Activated CD8-positive, alpha-beta memory T cell treated with anti-CD3 and anti-CD28 coated beads, Interleukin-2, amount 50 U/mL, for 1 hour (primary cell): Measurements from ENCODE around the gene ADGRG6.

Experiments
- DNase-seq: peaks from one replicate; pipeline ENCODE4 v3.0.0-alpha.2; 2020; ENCODE audit errors: extremely low read depth

Gene ADGRG6

GRCh38 chr6:142291512-142291911 lies 10.3 kb upstream of the ADGRG6 start:
- no peak for DNase-seq

- no peak for DNase-seq
Observed at GRCh38 chr6:142292166-142292924, 9.5 kb upstream of the ADGRG6 start.

DNA sequence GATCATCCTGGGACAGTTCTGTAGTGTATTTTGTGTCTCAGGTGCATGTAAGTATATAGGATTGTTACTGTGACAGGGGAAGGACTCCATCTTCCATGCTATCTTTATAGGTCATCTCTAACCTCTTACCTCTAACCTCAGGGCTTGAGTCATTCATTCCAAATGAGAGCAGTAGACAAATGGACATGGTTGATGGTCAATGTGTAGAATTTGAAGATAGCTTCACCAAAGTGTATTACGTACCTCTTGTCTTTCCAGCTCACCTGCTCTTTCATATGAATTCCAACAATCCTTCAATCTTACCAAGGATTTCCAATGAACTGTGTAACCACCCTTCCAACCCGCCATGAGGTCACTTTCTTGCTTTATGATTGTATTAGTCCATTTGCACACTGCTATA lies 8.7 kb upstream of the ADGRG6 start:
- DNase-seq = no peak

DNA sequence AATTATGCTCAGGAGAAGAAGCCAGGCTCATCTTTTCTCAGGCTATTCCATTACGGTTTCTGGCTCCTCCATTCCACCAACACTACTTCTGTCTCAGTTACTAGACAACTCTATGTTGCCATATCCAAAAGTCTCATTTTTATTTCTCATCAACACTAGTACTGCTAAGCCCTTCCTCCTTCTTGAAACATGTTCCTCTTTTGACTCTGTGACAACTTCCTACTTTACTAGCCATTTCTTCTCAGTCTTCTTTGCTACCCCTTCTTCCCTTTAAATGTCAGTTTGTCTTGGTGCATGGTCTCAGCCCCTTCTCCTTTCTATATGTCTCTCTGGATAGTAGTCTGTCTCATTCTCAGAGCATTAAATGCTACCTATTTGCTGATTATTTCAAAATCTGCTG lies 7.1 kb upstream of the ADGRG6 start:
- no peak for DNase-seq

DNA sequence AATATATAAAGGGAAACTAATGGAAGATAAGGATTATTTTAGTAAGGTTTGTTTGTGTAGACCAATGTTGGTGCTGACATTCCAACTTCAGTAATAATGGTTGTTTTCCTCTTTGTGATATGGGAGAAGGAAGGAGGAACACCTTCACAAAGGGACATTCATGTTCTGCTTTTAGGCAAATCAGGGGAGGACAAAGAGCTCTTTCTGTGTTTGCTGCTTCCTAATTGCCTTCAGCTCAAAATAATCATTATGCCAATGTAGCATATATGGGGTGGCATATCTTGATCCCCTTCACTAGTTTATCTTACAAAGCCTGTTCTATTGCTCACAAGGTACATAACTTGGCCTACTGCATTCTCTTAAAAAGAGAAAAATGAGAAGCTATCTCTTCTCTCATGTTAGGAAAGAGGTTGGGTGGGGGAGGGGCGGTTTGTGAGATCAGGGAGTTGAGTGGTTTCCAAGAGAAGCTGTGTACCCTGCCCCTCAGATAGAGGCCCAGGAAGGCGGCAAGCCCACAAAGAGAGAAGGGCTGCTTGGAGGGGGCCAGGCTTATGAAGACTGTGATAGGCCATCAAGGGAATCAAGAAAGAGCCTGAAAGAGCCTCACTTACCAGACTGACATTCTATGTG lies 4.7 kb upstream of the ADGRG6 start:
- no peak for DNase-seq

- no peak for DNase-seq
Observed at GRCh38 chr6:142297605-142297995, 4.2 kb upstream of the ADGRG6 start.

GRCh38 chr6:142297996-142298753 lies 3.6 kb upstream of the ADGRG6 start:
- DNase-seq = no peak

- DNase-seq = no peak
Observed at GRCh38 chr6:142300302-142300701, 1.5 kb upstream of the ADGRG6 start.

DNA sequence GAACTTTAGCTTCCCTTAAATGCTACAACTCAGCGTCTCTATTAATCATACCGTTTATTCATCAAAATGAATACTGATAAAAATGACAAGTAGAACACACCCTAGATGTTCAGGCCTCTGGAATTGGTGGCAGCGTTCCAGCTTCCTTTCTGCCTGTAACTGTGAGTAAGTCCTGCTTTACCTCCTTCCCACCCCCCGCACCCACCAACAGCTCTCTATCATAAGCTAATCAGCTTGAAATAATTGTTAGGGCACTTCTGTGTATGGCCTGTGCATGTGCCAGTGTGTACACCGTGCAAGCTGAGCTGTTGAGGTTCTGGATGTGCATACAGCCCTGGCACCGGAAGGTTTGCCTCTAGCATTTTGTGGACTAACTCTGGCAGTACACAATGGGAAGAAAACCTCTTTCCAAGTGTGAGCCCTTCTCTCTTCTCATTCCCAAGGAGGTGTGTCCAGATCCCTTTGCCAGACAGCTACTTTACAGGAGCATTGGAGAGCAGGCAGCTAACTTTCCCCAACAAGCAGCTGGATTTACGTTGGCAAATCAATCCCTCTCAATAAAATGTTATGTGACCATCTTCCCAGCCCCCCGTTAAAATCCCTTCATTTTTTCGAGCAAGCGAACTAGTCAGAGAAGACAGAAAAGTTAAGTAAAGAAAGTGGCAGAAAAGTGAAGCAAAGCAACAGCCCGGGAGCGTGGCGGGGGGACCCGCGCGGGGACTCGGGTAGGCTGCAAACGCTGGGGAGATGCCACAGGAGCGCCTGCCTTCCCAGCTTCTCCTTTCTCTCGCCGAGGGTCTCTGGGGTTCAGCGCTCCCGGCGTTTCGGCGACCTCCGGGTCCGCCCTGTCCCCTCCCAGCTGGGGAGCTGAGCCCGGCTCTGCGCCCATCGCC lies 803 bp upstream of the ADGRG6 start:
- no peak for DNase-seq

DNA sequence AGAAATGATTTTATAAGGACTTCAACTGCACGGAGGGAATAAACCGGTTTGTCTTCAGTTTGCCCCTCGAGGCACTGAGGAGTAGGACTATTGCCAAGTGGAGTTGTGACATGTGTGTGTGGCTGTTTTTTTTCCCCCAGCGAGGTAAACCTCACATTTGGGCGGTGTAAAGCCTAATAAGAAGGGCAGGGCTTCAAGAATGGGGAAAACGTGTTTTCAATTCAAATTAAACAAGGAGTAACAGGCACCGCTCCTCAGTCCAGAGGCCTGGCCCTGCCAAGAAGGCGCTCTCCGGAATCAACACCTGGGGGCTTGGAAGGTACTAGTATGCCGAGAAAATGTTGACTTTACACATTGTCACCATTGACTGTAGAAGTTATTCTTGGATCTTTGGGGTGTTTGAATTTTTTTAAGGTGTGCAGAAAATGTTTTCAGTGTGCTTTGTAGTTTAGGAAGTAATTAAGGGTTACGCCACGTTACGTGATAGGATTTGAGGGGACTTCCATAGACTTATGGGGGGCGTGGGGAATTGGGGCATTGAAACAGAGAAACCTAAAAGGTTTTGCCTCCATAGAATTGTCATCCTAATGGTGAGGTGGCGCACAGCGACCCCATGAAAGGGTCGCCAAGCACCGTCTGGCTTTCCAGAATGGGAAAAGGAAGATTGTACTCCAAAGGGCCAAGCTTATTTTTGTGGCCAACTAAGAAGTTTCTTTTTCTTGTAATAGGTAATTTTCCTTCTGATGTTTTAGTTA lies 791 bp downstream of the ADGRG6 start:
- DNase-seq = no peak

DNA sequence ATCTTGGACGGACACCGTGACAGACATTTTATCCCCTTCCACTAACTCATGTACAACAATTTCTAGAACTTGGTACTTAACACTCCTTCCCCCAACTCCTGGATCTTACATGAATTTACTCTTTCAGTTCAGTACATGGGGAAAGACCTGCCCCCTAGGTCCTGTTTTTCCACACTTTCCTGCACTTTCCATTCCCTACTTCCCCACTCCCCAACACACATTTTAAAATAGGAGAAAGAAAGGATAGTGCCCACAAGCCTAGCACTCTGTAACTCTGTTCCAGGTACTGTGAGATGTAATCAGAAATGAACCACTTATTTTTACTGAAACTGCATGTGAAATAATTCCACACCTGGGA lies 1.3 kb downstream of the ADGRG6 start:
- no peak for DNase-seq

DNA sequence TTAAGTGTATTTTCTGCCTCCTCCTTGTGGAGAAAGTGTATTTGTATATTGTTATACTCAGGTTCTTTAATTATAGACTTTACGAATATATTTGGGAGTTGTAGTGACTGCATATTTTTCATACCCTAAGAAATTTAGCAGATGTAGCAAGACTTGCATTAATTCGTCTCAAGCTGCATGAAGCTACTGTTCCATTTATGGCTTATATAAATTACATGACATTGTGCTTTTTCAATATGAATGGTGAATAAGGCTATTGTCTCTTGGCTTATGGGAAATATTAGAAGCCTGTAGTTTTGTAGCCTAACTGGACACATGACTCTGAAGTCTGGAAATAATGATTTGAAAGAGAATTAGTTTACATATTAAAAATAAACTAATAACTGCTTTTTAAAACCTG lies 2.4 kb downstream of the ADGRG6 start:
- DNase-seq = no peak

DNA sequence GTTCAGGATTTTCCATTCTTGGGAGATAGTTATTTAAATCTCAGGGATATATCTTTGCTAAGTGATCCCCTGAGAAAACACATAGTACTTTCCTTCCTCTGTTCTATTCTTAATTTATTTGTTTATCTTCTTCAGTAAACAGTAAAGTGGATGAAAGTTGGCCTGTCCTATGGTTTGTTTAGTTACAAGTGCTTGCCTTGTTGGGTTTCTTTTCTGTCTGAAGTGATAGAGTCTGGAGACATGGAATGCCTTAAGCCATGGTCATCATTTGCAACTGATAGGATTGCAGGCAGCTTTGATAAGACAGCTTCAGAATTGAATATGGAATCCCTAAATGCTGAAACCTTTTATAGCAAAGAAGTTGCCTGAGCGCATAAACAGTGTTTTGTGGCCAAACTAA lies 4.9 kb downstream of the ADGRG6 start:
- DNase-seq = no peak

DNA sequence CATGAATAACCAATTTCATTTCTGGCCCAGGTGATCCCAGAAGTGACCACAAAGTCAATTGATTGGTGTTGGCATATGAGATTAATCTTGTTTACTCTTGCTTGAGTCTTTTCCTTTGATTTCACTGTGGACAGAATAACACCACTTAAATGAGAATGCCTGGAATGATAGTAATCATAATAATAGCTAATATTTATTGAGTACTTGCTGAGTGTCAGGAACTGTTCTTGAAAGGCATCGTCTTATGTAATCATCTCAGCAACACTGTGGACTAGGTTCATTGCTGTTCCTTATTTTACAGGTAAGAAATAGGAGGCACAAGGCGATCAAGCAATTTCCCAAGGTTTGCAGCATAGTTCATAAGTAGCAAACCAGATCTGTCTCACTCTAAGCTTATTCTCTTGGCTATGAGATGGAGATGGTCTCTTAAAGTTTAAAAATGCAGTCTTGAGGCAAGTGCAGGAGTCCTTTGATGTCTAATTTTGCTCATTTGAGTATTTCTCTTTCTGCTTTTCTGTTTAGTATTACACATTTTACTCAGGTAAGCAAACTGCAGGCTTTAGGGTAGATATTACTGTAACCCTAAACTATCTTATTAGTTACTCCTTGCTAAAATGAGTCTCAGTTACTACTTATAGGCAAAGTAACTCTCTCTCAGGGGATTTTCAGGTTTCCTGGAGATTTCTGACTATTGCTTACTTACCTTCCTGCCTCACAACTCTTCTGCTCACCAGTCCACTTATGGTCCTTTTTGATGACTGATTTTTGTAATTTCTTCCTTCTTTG lies 6.3 kb downstream of the ADGRG6 start:
- DNase-seq = no peak

GRCh38 chr6:142309426-142309825 lies 7.6 kb downstream of the ADGRG6 start:
- no peak for DNase-seq

DNA sequence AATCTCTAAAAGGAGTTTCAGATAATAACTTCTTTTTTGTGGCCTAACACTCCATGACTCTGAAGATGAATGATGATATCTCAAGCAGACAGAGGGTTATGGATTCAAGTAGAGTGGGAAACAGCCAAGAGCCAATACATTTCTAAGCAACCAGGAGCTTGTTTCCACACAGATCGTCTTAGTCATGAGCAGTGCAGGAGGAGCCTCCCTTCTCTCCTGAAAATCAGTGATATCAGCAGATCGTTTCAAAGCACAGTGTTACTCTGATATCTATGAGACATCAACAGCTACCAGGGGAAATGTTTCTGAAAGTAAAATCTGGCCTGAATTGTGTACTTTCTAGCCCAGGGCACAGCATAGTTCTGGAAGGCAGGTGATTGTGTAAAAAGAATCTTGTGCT lies 11.5 kb downstream of the ADGRG6 start:
- DNase-seq = no peak

DNA sequence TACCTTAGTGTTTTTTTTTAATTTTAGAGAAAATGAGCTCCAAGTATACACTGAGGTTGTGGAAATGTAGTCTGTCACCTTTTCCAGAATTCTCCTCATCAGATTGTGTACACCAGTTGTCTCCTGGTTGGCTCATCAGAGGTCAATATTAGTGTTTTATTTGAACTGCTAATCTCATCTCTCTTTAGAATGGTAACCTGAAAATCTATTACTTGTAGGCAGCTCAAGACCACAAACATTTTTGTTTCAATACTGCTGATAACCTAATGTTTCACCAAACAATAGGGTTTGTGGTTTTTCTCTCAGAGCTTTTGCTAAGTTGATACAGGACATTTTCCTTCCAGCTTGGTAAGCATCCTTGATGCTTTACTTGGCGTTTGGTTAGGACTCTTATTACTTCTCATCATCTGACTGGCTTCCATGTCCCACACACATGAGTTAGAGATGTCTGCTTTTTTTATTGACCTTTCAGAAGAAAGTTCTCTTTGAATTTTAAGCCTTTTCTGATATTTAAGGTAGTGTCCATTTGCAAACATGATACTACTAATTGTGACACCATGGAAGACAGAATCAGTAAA lies 15.1 kb downstream of the ADGRG6 start:
- DNase-seq = no peak

DNA sequence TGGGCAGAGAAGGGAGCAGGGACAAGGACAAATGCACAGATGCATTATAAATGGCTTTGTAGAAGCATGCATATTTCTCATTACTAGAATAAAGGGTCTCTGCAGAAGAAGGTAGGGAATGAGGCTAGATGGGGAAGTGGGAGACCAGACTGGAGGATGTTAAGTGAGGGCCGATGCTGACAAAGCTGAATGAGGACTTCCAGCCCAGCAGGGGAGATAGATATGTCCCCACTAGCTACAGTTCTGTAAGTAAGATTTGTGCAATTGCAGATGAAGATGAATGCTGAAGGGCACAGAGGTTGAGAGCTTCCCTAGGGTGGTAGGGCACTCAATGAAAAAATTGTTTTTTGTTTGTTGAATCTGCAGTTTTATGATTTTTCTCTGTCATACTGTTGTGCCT lies 16.9 kb downstream of the ADGRG6 start:
- DNase-seq = no peak

DNA sequence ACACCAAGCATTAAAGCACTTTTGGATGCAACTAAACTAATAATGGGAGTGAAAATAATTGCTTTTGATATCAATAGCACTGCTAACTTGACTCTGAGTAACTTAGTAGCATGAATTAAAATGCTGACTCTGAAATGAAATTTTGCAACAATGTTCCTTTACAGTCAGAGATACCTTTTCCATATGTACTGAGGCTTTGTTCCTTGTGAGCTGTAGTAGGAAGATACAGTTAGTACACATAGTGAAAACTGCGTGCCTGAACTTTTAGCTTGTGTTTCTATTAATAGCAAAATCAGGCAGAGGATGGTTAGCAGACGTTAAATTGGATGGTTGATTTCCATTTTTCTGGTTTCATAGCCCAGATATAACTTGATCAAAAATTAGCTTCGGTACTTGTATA lies 18.6 kb downstream of the ADGRG6 start:
- DNase-seq = no peak

DNA sequence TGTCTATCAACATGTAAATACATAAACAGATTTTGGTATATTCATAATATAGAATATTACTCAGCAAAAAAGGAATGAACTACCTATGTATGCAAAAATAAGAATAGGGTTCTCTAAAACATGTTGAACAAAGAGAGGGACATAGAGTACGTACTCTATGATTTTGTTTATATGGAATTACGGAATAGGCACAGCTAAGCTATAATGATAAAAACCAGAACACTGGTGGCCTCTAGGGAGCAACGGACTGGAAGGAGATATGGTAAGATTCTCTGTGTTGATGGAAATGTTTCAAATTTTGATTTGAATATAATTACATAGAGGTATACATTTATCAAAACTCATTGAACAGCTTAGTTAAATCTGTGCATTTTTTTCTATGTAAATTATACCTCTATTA lies 19.6 kb downstream of the ADGRG6 start:
- DNase-seq = no peak
